ENCODE measurements around the gene PRKN.

Gene PRKN

GRCh38 chr6:161568885-161569456, 1158.6 kb downstream of the PRKN start:
- DNase-seq = no peak

- DNase-seq = no peak
These were observed 1162.6 kb downstream of the PRKN start for GRCh38 chr6:161564952-161565351.

- DNase-seq = no peak
These were observed 1165.7 kb downstream of the PRKN start for GRCh38 chr6:161561908-161562307.

GRCh38 chr6:161557333-161558107, 1170.0 kb downstream of the PRKN start:
- no peak for DNase-seq

DNA sequence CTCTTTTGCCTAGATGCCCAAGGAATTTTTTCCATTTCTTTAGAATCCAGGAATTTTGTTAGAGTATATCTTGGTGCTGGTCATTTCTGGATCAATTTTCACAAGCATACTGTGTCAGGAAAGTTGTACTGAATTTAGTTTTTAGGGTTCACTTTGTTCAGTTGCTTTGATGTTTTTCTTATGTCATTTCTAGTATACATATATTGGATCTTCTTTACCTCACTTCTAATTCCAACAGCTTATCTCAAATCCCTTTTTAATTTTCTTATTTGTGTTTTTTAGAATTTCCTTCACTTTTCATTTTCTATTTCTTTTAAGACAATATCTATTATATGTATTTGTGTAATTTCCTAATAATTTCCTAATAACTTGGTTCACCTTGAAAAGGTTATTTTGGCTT, 1172.7 kb downstream of the PRKN start:
- DNase-seq = no peak

DNA sequence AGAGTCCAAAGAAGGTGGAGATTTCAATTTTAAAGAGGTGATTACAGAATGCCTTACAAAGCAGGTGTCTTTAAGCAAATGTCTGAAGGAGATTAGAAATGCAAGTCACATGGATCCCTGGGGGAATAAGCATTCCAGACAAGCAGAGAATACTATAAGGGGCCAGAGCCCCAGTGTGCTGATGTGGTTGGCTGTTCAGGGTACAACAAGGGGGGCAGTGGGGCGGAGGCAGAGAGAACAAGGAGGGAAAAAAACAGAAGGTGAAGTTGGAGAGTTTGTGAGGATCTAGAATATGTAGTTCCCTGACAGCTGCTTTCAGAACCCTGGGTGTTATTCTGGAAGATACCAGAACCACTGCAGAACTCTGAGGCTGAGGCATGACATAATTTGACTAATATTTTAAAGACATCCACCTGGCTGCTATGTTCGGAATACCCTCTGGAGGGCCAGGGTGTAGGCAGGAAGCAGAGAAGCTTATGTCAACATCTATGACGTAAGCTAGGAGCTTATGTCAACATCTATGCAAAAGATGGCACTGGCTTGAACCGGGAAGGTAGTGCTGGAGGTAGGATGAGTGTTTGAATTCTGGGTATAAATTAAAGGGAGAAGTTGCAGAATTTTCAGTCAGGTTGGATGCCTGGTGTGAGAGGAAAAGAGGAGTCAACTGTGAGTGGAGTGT, 1177.5 kb downstream of the PRKN start:
- no peak for DNase-seq

DNA sequence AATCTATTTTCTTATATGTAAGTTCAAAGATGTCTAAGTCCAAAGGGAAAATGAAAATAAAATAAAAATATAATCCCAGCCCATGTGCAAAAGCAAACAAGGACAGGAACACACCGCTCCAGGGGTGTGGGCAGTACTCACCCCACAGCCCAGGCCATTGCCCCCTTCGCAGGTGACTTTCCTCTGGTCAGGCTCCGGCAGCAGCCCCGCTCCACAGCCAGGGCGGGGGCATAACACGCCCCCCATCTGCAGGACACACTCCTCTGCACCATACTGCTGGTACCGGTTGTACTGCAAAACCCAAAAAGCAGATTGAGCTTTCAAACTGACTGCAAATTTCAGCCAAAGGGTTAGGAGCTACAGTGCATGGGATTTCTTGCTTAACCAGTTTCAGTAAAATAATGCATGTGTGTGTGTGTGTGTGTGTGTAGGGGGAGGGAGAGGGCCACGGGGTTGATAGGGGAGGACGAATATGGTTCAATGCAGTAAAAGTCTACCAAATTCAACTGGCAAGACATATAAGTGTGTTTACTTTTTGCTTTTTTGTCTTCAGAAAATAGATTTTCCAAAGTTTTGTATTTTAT, 1178.8 kb downstream of the PRKN start:
- DNase-seq = no peak

DNA sequence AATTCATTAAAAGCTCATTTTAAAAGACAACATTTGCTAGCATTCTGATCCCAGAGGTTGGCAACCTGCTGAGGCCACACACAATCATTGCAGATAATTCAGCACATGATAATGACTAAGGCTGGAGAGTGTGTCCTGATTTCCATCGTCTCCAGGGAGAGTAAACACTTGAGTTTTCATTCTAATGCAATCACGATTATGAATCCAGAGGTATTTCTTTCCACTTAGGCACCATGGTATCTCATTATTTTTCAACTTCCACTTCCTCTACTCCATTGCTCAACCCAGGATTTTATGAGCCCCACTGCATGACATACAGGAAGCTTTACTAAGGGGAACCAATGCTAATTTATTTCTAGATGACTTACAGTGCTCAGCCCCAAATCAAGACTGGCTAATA, 1179.9 kb downstream of the PRKN start:
- DNase-seq = no peak

GRCh38 chr6:161546632-161547031, 1180.9 kb downstream of the PRKN start:
- DNase-seq = no peak

DNA sequence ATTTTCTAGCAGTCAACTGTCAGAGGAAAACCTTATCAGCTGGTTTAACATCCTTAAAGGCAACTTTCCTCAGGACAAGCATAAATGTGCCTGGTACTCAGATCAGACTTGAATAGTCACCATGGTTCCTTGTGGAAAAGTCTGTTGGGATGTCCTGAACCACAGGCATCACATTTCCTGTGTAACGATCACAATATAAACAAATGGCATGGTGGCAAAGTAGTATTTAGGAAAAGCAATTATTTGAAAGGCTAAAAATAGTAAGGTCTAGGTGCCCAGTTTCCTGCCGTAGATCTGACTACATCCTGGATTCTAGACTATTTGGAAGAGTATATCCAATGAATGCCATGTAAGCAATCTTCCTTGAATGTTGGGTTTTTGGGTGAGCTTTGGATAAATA, 1181.8 kb downstream of the PRKN start:
- no peak for DNase-seq

- no peak for DNase-seq
These were observed 1182.6 kb downstream of the PRKN start for GRCh38 chr6:161544801-161545480.

GRCh38 chr6:161543684-161544309, 1183.8 kb downstream of the PRKN start:
- no peak for DNase-seq

GRCh38 chr6:161542346-161542980, 1185.1 kb downstream of the PRKN start:
- no peak for DNase-seq

- no peak for DNase-seq
These were observed 1187.0 kb downstream of the PRKN start for GRCh38 chr6:161540532-161540931.

- DNase-seq = no peak
These were observed 1191.3 kb downstream of the PRKN start for GRCh38 chr6:161536224-161536630.

DNA sequence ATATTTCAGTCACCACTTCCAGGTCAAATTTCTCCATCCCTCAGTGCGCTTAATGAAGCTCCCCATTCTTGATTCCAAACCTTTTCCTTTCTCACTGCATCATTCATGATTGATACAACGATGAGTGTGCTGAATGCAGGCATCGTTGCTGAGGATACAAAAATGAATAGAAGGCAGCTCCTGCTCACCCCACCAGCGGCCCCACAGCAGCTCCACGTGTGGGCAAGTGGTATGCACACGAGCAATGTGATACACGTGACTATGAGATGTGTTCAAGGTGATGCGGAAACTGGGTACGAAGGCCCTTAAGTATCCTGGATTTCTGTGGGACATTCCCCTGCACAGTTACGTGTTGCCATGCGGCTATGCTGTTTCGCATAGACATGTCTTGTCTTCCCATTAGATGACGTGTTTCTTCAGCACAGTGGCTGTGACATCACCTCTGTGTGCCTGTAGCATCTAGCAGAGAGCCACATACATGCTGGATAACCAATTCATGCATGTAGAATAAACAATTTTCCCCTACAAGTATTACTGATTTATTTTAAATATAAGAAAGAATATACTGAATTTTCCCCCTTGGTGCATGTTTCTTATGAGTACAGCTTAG, 1193.2 kb downstream of the PRKN start:
- DNase-seq = no peak

GRCh38 chr6:161533266-161533665, 1194.3 kb downstream of the PRKN start:
- DNase-seq = no peak

DNA sequence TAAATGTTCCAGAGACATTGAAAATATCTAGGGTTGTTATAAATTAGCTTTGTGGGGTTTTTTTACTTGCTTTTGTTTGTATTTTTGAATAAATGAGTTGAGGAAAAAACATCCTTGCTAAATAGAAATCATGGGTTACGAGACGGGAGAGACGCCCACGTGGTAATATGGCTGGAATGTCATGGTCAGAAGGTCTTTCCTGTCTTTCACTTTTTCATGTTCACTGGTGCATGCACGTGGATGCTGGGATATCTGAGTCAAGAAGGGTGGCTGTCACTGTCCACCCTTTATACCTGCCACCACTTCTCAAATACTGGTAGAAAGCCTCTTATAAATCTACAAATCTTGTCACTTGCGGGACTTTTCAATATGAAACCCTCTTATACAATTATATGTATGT, 1195.0 kb downstream of the PRKN start:
- DNase-seq = no peak

- no peak for DNase-seq
These were observed 1200.8 kb downstream of the PRKN start for GRCh38 chr6:161526794-161527193.

DNA sequence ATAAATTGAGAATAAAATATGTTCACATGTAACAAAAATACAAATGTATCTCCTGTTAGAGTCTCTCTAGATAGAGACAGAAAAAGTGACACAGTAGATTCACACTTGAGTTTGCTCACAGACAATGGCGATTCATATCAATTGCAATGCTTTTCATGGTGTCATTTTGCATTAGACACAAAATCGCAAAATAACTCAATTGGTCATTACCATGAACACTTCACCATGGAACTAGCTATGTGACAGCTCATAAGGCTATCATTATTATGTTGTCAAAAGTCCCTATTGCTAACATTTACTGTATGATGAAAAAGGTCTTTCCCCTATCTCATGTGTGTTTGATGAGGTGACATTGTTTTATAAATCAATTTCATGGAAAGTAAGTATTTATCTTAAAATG, 1204.2 kb downstream of the PRKN start:
- DNase-seq = no peak
